H54 (cell line): ENCODE results near the gene RPF1.
"Not testable (repeated sequence)": the region's sequence is repeated elsewhere in the genome, so short reads cannot be mapped to it uniquely, and the experiment has no call there.

Experiments
- DNase-seq: peaks from one replicate; pipeline ENCODE4 v3.0.0; 2011; ENCODE audit warnings: low spot score, mixed read lengths; ENCODE audit not compliant: insufficient read length
- FAIRE-seq: peaks from 3 replicates; lab custom pipeline; 2011; peaks lifted over from hg19 to GRCh38; lab: Jason Lieb, UNC
- POLR2A ChIP-seq: IDR thresholded peaks from 2 replicates; pipeline ENCODE4 v1.6.1; 2011; ENCODE audit warnings: low read depth, mild to moderate bottlenecking, low read length

Gene RPF1

DNA sequence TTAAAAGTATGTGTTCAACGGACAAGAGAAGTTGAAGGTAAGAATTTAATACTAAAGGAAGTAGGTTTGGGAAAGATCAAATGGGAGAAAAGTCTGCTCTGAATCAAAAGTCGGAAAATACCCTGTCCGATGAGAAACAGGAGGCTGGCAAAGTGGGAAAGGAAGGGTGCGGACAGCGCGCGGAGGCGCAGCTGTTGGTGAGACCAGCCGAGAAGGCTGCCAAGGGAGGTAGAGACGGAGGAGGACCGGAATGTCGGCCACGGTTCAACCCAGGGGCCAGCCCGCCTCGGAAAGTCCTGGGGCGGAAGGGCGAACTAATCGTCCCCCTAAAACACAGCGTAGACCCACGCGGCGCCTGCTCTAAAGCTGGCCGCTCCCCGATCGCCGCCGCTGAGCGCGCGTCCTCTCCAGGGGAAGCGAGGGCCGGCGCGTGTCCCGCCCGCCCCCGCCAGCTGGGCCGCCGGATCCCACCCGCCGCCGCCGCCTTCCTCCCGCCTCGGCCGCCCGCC is 26.5 kb downstream of the RPF1 start:
- DNase-seq (peak; percentile 24), FAIRE-seq (no peak)
- TF ChIP-seq POLR2A: no peak

DNA sequence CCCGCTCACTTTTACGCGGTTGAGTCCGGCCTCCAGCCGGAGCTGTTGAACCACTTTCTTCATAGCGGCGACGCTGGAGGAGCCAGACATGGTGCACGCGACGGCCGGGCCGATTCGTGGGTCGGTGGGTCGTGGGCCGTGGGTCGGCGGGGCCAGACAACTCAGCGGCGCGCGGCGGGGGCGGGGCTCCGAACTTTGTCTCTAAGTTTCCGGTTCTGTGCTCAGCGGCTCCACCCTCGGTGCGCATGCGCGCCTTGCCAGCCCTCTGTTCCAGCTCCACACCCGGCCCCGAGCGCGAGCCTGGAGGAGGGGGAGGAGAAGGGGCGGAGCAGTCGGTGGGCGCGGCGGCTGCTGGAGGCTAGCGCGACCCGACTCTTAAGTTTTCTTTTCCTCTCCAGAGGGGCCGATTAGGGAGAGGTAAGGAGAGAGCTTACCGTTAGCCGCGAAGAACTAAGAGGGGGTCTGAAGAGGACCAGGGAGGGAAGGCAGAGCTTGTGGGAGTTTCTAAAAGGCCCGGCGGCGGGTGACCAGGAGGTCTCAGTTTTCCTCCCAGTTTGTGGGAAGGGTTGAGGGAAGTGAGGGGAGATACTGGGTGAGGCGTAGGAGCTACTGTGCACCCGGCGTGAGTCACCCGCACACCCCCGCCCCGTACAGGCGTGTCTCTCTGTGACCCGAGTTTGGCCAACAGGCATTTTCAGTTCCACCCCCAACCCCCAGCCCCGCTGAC is 27.1 kb downstream of the RPF1 start, which contains the start of the genes GNG5 and SPATA1:
GNG5 (minus strand) TSS at position 580 of the 727 bp plus-strand sequence; CDS start at position 90, 490 bp downstream.
SPATA1 (plus strand) TSS at position 385 of the 727 bp plus-strand sequence. CDS start 9,974 bp downstream, outside the sequence.
- peak; percentile 68 for TF ChIP-seq POLR2A
- peak; percentile 92 for FAIRE-seq
- DNase-seq: peak; percentile 92

DNA sequence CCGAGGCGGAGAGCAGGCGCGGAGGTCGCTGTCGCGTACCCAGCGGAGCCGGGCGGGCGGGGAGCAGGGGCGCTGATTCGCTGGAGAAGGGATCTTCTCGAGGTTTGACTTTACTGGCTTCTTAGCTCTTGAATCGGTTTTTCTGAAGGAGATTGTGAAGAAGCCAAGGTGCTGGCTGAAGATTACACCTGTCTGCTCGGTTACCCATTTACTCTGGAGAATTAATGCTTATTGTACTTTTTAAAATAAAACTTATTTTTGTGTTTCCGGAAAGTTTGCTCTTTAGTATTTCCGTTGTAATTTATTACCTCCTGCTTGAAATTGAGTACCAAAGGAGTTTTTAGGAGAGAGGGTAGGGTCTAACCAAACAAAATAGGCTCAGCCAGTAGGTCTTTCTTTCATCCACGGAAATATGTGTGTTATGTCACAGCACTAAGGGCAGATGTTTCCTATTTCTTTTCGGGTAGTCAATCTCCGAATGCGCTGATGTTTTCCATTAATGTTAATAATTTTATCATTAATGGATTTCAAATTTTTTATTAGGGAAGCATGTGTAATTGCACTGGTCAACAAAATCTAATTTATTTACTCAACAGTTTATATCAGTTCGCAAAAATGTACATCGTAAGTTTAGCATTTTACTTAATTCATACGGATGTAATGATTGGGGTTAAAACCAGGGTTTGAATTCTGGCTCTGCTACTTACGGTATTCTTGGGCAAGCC is 27.8 kb downstream of the RPF1 start:
- DNase-seq: no peak
- FAIRE-seq: no peak
- 0 out of 2 replicates have a peak, but pooled peaks have one; percentile 3 for TF ChIP-seq POLR2A

DNA sequence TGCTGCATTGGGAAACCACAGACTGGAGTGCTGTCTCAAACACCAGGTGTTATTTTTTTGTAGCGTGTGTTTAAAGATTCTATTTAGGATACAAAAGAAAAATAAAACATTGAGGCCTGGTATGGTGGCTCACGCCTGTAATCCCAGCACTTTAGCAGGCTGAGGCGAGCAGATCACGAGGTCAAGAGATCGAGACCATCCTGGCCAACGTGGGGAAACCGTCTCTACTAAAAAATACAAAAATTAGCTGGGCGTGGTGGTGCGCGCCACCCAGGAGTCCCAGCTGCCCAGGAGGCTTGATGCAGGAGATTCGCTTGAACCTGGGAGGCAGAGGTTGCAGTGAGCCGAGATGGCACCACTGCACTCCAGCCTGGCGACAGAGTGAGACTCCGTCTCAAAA is 28.8 kb downstream of the RPF1 start:
- not testable (repeated sequence) for DNase-seq, FAIRE-seq

DNA sequence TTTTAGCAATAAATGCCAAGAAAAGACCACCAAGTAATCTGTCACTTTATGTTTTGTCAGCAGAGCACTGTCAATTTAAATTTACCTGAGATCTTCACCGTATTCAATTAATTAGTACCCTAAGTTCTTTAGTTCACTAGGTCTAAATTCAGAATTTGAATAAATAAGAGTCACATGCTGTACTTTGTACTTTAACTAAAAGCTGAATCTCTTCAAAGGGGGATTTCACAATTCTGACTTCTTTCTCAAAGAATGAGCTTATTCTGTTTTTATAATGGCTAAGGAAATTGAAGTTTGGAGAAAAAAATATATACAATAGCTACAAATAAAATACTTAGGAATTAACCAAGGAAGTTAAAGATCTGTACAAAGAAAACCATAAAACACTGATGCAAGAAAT is 29.4 kb downstream of the RPF1 start:
- no peak for FAIRE-seq
- DNase-seq: no peak
- no peak for TF ChIP-seq POLR2A

DNA sequence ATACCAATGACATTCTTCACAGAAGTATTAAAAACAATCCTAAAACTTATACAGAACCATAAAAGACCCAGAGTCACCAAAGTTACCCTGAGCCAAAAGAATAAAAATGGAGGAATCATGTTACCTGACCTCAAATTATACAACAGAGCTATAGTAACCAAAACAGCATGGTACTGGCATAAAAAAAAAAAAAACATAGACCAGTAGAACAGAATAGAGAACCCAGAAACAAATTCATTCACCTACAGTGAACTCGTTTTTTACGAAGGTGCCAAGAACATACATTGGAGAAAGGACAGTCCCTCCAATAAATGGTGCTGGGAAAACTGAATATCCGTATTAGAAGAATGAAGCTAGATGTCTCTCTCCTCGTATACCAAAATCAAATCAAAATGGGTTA is 30.0 kb downstream of the RPF1 start:
- no peak for TF ChIP-seq POLR2A
- FAIRE-seq (no peak), DNase-seq (no peak)

DNA sequence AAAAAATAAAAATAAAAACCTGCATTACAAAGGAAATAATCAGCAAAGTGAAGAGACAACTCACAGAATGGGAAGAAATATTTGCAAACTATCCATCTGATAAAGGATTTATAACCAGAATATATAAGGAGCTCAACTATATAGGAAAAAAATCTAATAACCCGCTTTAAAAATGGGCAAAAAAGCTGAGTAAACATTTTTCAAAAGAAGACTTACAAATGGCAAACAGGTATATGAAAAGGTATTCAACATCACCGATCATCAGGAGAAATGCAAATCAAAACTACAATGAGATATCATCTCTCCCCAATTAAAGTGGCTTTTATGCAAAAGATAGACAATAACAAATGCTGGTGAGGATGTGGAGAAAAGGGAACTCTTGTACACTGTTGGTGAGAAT is 31.1 kb downstream of the RPF1 start:
- no peak for TF ChIP-seq POLR2A
- DNase-seq (no peak), FAIRE-seq (no peak)

DNA sequence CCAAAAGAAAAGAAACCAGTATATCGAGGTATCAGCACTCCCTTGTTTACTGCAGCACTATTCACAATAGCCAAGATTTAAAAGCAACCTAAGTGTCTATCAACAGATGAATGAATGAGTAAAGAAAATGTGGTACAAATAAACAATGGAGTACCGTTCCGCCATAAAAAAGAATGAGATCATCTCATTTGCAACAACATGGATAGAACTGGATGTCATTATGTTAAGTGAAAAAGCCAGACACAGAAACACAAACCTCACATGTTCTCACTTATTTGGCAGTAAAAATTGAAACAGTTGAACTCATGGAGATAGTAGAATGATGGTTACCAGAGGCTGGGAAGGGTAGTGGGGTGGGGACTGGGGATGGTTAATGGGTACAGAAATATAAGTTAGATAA is 31.6 kb downstream of the RPF1 start:
- no peak for TF ChIP-seq POLR2A
- DNase-seq: no peak
- FAIRE-seq: peak; percentile 80

DNA sequence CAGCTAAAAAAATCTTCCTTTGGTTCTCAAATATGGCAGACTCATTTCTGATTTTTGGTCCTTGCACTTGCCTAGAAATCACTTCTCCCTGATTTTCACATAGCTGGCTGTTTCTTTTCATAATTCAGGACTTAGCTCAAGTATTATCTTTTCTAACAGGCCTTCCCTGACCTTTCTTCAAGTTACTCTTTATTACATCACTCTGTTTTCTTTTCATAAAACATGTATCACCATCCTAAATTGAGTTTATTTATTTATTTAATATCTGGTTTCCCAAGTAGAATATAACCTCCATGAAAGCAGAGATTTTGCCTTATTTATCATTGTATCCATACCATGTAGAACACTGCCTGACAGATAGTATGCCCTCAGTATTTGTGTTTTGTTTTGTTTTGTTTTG is 45.5 kb downstream of the RPF1 start:
- no peak for DNase-seq
- FAIRE-seq: no peak
- no peak for TF ChIP-seq POLR2A

DNA sequence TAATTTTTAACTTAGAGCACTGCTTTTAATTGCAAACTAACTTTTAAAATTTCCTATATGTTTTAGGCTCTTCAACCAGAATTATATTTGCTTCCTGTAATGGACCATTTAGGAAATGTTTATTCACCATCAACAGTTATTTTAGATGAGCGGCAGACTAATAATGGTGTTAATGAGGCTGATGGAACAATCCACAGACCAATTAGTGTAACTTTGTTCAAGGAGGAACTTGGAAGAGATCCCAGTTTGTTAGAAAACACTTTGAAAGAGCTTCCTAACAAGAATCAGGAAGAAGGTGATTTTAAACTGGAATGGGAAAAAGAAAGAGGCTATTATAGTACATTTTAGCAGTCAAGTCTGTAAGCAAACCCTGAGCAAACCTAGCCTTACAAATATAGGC is 46.7 kb downstream of the RPF1 start:
- FAIRE-seq: no peak
- no peak for TF ChIP-seq POLR2A
- DNase-seq: no peak

DNA sequence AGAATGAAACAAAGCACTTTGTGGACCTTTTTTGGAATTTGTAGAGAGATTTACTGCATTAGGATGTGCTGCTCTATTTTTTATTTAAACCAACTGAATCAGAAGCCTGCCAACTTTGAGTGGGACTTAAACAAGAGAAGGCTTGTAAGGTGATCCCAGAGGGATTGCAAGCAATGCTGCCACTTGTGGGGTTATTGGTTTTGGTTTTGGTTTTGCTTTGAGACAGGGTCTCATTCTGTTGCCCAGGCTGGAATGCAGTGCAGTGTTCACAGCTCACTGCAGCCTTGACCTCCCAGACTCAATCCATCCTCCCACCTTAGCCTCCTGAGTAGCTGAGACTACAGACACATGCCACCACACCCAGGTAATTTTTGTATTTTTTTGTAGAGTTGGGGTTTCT is 59.5 kb downstream of the RPF1 start:
- no peak for TF ChIP-seq POLR2A
- FAIRE-seq: no peak
- no peak for DNase-seq

DNA sequence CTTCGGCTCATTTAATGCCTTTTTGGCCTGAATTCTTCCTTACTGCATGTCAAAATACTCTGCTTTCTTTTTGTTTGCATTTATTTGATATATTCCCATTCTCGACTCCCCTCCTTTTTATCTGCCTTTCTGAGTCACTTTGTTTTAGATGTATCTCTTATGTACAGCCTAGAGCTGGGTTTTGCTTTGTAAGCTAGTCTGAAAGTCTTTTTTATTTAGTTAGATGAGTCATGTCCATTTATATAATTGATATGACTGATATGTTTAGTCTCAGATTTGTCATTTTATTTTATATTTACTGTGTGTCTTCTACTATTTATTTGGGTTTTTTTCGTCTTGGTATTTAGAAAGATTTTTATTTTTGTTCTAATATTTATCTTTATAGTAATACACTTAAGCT is 60.9 kb downstream of the RPF1 start:
- FAIRE-seq (no peak), DNase-seq (no peak)
- no peak for TF ChIP-seq POLR2A

DNA sequence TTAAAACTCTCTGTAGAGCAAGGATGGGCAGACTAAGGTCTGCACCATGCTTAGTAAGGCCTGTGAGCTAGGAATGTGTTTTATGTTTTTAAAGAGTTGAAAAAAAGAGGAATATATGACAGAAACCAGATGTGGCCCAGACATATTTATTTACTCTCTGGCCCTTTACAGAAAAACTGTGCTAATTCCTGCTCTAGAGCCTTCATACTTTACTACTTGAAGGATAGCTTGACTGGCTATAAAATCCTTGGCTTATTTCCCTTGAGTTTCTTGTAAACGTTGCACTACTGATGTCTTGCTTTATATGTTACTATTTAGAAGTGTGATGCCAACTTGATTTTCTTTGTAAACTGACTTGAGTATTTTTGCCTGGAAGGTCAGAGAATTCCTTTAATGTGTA is 61.7 kb downstream of the RPF1 start:
- TF ChIP-seq POLR2A: no peak
- DNase-seq (no peak), FAIRE-seq (no peak)

DNA sequence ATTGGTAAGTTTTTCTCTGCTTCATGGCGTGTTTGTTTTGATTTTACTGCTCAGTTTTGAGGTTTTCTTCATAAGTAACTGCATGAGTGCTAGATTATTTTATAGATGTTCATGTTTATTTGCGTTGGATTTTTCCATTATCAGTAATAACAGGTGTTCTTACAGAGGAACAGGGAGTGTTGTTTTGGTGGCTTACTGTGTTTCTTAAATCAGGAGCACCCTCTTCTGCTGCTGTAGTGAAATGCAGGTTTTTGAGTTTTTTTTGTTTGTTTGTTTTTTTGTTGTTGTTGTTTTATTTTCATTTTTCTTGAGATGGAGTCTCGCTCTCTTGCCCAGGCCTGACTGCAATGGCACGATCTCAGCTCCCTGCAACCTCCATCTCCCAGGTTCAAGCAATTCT is 62.6 kb downstream of the RPF1 start:
- FAIRE-seq (no peak), DNase-seq (no peak)
- no peak for TF ChIP-seq POLR2A
